ENCODE data around the gene IFIT5.

The IFIT5 gene

DNA sequence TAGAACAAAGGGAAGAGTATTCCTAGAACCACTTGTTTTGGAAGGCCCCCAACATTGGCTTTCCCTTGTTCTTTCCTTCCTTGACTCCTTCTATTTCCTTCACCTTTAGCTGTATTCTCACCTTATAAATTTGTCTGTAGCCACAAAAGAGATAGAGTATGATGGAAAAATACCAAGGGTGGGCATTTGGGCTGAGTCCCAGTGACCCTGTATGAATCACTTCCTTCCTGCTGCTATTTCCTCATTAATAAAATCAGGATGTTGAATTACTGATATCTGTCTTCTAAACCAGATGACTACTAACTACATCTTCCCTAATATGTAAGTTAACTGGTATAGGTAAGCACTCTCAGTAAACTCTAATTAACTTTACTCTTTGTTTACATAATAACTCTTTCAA, 55.1 kb downstream of the IFIT5 start:
- H3K36me3 ChIP-seq (ENCODE audit: insufficient read depth, low read depth, low read length) = no peaks in the 10 kb centered on the region
- H3K27ac ChIP-seq (ENCODE audit: low read length) = no peak overlapping the region
- H3K4me3 ChIP-seq (ENCODE audit: low read length) = no peak overlapping the region
- no peaks in the 10 kb centered on the region for H3K27me3 ChIP-seq (ENCODE audit: insufficient read depth, low read length)
- H3K4me1 ChIP-seq (ENCODE audit: insufficient read depth, low read length) = no peaks in the 10 kb centered on the region
- H3K9me3 ChIP-seq (ENCODE audit: insufficient read depth, low read depth, low read length) = no peaks in the 10 kb centered on the region
- no peak overlapping the region for H3K9ac ChIP-seq (ENCODE audit: low read depth, low read length)

Measured in iPS-20b (cell line).